ENCODE data around the gene KLC3. TPM values are rescaled to one million over a fixed set of nuclear protein-coding genes. Genes with fewer than 3 reads are reported as not detected.

KLC3 gene
- 0.23 TPM in 1 of 2 replicates, not detected in the other for total RNA-seq (ENCODE audit: low replicate concordance)

GRCh38 chr19:45340232-45340898 is at the start of gene KLC3:
KLC3 (plus strand) TSS chr19:45340750; CDS start chr19:45345542, 4,792 bp downstream.

GRCh38 chr19:45322744-45323281 is 17.7 kb upstream of the KLC3 start, which contains the start of gene CKM:
CKM (minus strand) TSS chr19:45322875; CDS start chr19:45319713, 3,162 bp downstream.

GRCh38 chr19:45370410-45371204 is 30.1 kb downstream of the KLC3 start, which contains the start of gene ERCC2:
ERCC2 (minus strand) TSS chr19:45370573; CDS start chr19:45370540, 33 bp downstream.

Other genes starting within 250 kb of the KLC3 start
- 19.8 and 24.1 TPM in 2 replicates for gene PPP1R37, start 247.6 kb upstream of the KLC3 start, total RNA-seq (ENCODE audit: low replicate concordance)
- gene NKPD1, start 179.8 kb upstream of the KLC3 start, total RNA-seq (ENCODE audit: low replicate concordance) = 0.08 and 0.23 TPM in 2 replicates
- 11.7 and 18.0 TPM in 2 replicates for gene TRAPPC6A, start 162.5 kb upstream of the KLC3 start, total RNA-seq (ENCODE audit: low replicate concordance)
- 1.1 and 2.0 TPM in 2 replicates for gene BLOC1S3, start 162.0 kb upstream of the KLC3 start, total RNA-seq (ENCODE audit: low replicate concordance)
- gene EXOC3L2, start 95.3 kb upstream of the KLC3 start, total RNA-seq (ENCODE audit: low replicate concordance) = under 0.01 TPM in 1 of 2 replicates, not detected in the other
- gene MARK4, start 89.5 kb upstream of the KLC3 start, total RNA-seq (ENCODE audit: low replicate concordance) = 9.1 and 12.3 TPM in 2 replicates
- not detected in 2 replicates for gene CKM, start 17.9 kb upstream of the KLC3 start, total RNA-seq (ENCODE audit: low replicate concordance)
- gene ERCC2, start 29.8 kb downstream of the KLC3 start, total RNA-seq (ENCODE audit: low replicate concordance) = 20.2 and 21.0 TPM in 2 replicates
- 2.3 and 9.7 TPM in 2 replicates for gene PPP1R13L, start 64.3 kb downstream of the KLC3 start, total RNA-seq (ENCODE audit: low replicate concordance)
- 2.8 and 7.7 TPM in 2 replicates for gene POLR1G, start 65.9 kb downstream of the KLC3 start, total RNA-seq (ENCODE audit: low replicate concordance)
- 27.5 and 94.3 TPM in 2 replicates for gene ERCC1, start 83.2 kb downstream of the KLC3 start, total RNA-seq (ENCODE audit: low replicate concordance)
- 0.94 and 6.2 TPM in 2 replicates for gene FOSB, start 127.2 kb downstream of the KLC3 start, total RNA-seq (ENCODE audit: low replicate concordance)
- 5.3 and 8.1 TPM in 2 replicates for gene RTN2, start 156.3 kb downstream of the KLC3 start, total RNA-seq (ENCODE audit: low replicate concordance)
- 0.35 and 2.6 TPM in 2 replicates for gene PPM1N, start 157.7 kb downstream of the KLC3 start, total RNA-seq (ENCODE audit: low replicate concordance)
- gene VASP, start 166.7 kb downstream of the KLC3 start, total RNA-seq (ENCODE audit: low replicate concordance) = 11.2 and 81.0 TPM in 2 replicates
- 2.1 and 3.1 TPM in 2 replicates for gene OPA3, start 244.1 kb downstream of the KLC3 start, total RNA-seq (ENCODE audit: low replicate concordance)

Data from smooth muscle cell of the coronary artery (primary cell).